ENCODE results near the gene AGBL5. TPM values are rescaled to one million over a fixed set of nuclear protein-coding genes. Genes with fewer than 3 reads are reported as not detected.

The AGBL5 gene
- total RNA-seq, 2 donors from 2014 or later = 56.9 to 76.1 TPM

DNA sequence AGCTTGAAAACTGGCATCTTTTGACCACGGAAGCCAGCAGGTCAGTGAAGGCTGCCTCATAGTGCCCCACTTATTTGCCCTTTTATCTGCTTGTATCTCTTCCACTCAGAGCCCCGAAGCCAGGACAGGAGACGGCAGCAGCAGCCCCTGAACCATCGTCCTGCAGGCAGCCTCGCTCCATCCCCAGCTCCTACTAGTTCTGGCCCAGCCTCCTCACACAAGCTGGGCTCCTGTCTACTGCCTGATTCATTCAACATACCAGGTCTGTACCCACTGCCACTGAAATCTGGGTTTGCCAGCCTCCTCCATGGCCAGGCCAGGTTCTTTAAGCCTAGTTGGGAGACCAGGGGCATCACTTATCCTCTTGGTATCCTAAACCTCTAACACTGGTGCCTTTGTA, 15.9 kb downstream of the AGBL5 start:
- H3K9me3 ChIP-seq (ENCODE audit: control insufficient read depth, low read length) = no peaks in the 10 kb centered on the region
- H3K4me3 ChIP-seq (ENCODE audit: low read length) = no peak overlapping the region
- H3K4me1 ChIP-seq (ENCODE audit: control insufficient read depth, insufficient read depth, low read length) = peaks cover 4% of the 10 kb centered on the region
- peaks cover 65% of the 10 kb centered on the region for H3K36me3 Mint-ChIP-seq (ENCODE audit: low read depth)
- H3K36me3 ChIP-seq (ENCODE audit: control insufficient read depth, insufficient read depth, low read length) = peaks cover 56% of the 10 kb centered on the region
- no peak for TF ChIP-seq CTCF (conservative IDR thresholded peaks at IDR 0.05)
- whole genome bisulfite sequencing, 2 experiments (ENCODE audit: insufficient coverage in 1 of 2, insufficient read length in 1 of 2) = 96 to 98% methylated on average over 5 of the region's 5 CpGs
- H3K27me3 ChIP-seq (ENCODE audit: control insufficient read depth, insufficient read depth, low read length, poor library complexity, severe bottlenecking) = no peaks in the 10 kb centered on the region
- H3K27ac ChIP-seq (ENCODE audit: low read depth, low read length) = no peak overlapping the region
- H3K9ac ChIP-seq (ENCODE audit: extremely low read depth, low read length, poor library complexity, severe bottlenecking) = no peak overlapping the region
- H3K9me3 Mint-ChIP-seq = no peaks in the 10 kb centered on the region
- no peak overlapping the region for H3K27ac Mint-ChIP-seq
- no peak overlapping the region for H3K4me3 Mint-ChIP-seq
- no peak for DNase-seq
- peaks cover 12% of the 10 kb centered on the region for H3K4me1 Mint-ChIP-seq
- H3K27me3 Mint-ChIP-seq (ENCODE audit: insufficient read depth) = no peaks in the 10 kb centered on the region

GRCh38 chr2:27069436-27069835, 18.0 kb downstream of the AGBL5 start:
- WGBS, 2 experiments (ENCODE audit: insufficient coverage in 1 of 2, insufficient read length in 1 of 2) = 93 to 100% methylated on average over 4 to 6 of the region's 6 CpGs
- H3K4me3 ChIP-seq (ENCODE audit: low read length) = peak overlapping the region; percentile 100

GRCh38 chr2:27069961-27070618, 18.6 kb downstream of the AGBL5 start:
- peaks cover 19% of the 10 kb centered on the region for H3K4me1 Mint-ChIP-seq
- Histone ChIP-seq H3K27ac (ENCODE audit: low read depth, low read length) (no peak overlapping the region), H3K9ac (ENCODE audit: extremely low read depth, low read length, poor library complexity, severe bottlenecking) (peak overlapping the region; percentile 81)

More at GRCh38 chr2:27069436-27069835, 18.0 kb downstream of the AGBL5 start:
- H3K27ac Mint-ChIP-seq = no peak overlapping the region
- Histone ChIP-seq H3K27ac (ENCODE audit: low read depth, low read length) (no peak overlapping the region), H3K27me3 (ENCODE audit: control insufficient read depth, insufficient read depth, low read length, poor library complexity, severe bottlenecking) (no peaks in the 10 kb centered on the region), H3K9ac (ENCODE audit: extremely low read depth, low read length, poor library complexity, severe bottlenecking) (peak overlapping the region; percentile 1), H3K36me3 (ENCODE audit: control insufficient read depth, insufficient read depth, low read length) (peaks cover 49% of the 10 kb centered on the region), H3K9me3 (ENCODE audit: control insufficient read depth, low read length) (no peaks in the 10 kb centered on the region), H3K4me1 (ENCODE audit: control insufficient read depth, insufficient read depth, low read length) (peaks cover 7% of the 10 kb centered on the region)
- peaks cover 47% of the 10 kb centered on the region for H3K36me3 Mint-ChIP-seq (ENCODE audit: low read depth)
- H3K4me1 Mint-ChIP-seq = peaks cover 19% of the 10 kb centered on the region
- TF ChIP-seq CTCF (conservative IDR thresholded peaks at IDR 0.05) = no peak
- no peaks in the 10 kb centered on the region for H3K9me3 Mint-ChIP-seq
- no peak for DNase-seq
- H3K27me3 Mint-ChIP-seq (ENCODE audit: insufficient read depth) = no peaks in the 10 kb centered on the region
- peak overlapping the region; percentile 95 for H3K4me3 Mint-ChIP-seq

More at GRCh38 chr2:27069961-27070618, 18.6 kb downstream of the AGBL5 start:
- no peaks in the 10 kb centered on the region for H3K9me3 ChIP-seq (ENCODE audit: control insufficient read depth, low read length)
- H3K9me3 Mint-ChIP-seq = no peaks in the 10 kb centered on the region
- peak overlapping the region; percentile 80 for H3K27ac Mint-ChIP-seq
- no peak for DNase-seq
- no peak for TF ChIP-seq CTCF (conservative IDR thresholded peaks at IDR 0.05)
- H3K4me3 Mint-ChIP-seq = peak overlapping the region; percentile 95
- peak overlapping the region; percentile 100 for H3K4me3 ChIP-seq (ENCODE audit: low read length)
- H3K4me1 ChIP-seq (ENCODE audit: control insufficient read depth, insufficient read depth, low read length) = peaks cover 7% of the 10 kb centered on the region
- WGBS, 2 experiments (ENCODE audit: insufficient coverage in 1 of 2, insufficient read length in 1 of 2) = 90 to 94% methylated on average over 6 to 8 of the region's 8 CpGs
- H3K27me3 Mint-ChIP-seq (ENCODE audit: insufficient read depth) = no peaks in the 10 kb centered on the region
- H3K36me3 ChIP-seq (ENCODE audit: control insufficient read depth, insufficient read depth, low read length) = peaks cover 46% of the 10 kb centered on the region
- H3K36me3 Mint-ChIP-seq (ENCODE audit: low read depth) = peaks cover 43% of the 10 kb centered on the region
- no peaks in the 10 kb centered on the region for H3K27me3 ChIP-seq (ENCODE audit: control insufficient read depth, insufficient read depth, low read length, poor library complexity, severe bottlenecking)

Measured in endodermal cell (in vitro differentiated cells).